GM21529 (cell line): ENCODE results near the gene SLC2A1.
"Not testable (repeated sequence)": the region's sequence is repeated elsewhere in the genome, so short reads cannot be mapped to it uniquely, and the experiment has no call there.

Experiments used
- ATAC-seq: cut with Tn5 transposase; IDR thresholded peaks from one replicate; pipeline ENCODE4 v1.9.1; 2021; ENCODE audit not compliant: unreplicated experiment

The SLC2A1 gene

GRCh38 chr1:42930178-42931107 lies 28.2 kb downstream of the SLC2A1 start:
- ATAC-seq, result no peak

GRCh38 chr1:42929434-42930177 lies 29.1 kb downstream of the SLC2A1 start:
- no peak for ATAC-seq

- no peak for ATAC-seq
These were observed 29.8 kb downstream of the SLC2A1 start for GRCh38 chr1:42928859-42929258.

- ATAC-seq, result no peak
These were observed 30.7 kb downstream of the SLC2A1 start for GRCh38 chr1:42927920-42928505.

- ATAC-seq, result no peak
These were observed 31.3 kb downstream of the SLC2A1 start for GRCh38 chr1:42927274-42927841.

GRCh38 chr1:42926879-42927242 lies 31.8 kb downstream of the SLC2A1 start:
- no peak for ATAC-seq

- no peak for ATAC-seq
These were observed 32.3 kb downstream of the SLC2A1 start for GRCh38 chr1:42926235-42926878.

GRCh38 chr1:42924851-42925760 lies 33.6 kb downstream of the SLC2A1 start:
- ATAC-seq, result no peak

GRCh38 chr1:42924082-42924850 lies 34.4 kb downstream of the SLC2A1 start:
- peak; percentile 90 for ATAC-seq

- ATAC-seq, result no peak
These were observed 35.1 kb downstream of the SLC2A1 start for GRCh38 chr1:42923367-42924081.

- ATAC-seq, result peak; percentile 36
These were observed 35.8 kb downstream of the SLC2A1 start for GRCh38 chr1:42922687-42923366.

GRCh38 chr1:42921769-42922168 lies 36.9 kb downstream of the SLC2A1 start:
- no peak for ATAC-seq

- not testable (repeated sequence) for ATAC-seq
These were observed 39.0 kb downstream of the SLC2A1 start for GRCh38 chr1:42919651-42920050.

GRCh38 chr1:42917241-42917495 lies 41.5 kb downstream of the SLC2A1 start:
- ATAC-seq, result no peak

GRCh38 chr1:42915456-42915855 lies 43.2 kb downstream of the SLC2A1 start:
- ATAC-seq, result no peak

- no peak for ATAC-seq
These were observed 44.5 kb downstream of the SLC2A1 start for GRCh38 chr1:42914092-42914627.

- ATAC-seq, result no peak
These were observed 45.1 kb downstream of the SLC2A1 start for GRCh38 chr1:42913426-42914091.
